Stimulated activated naive CD4-positive, alpha-beta T cell (primary cell): ENCODE data around the gene ERCC5.
A peak's percentile ranks its signal among the peaks of the same experiment; 100 is the strongest.

ENCODE experiments used
- DNase-seq, 6 experiments: peaks; one replicate each; lab custom pipeline; 2025; lab: John Stamatoyannopoulos, UW

Gene ERCC5

DNA sequence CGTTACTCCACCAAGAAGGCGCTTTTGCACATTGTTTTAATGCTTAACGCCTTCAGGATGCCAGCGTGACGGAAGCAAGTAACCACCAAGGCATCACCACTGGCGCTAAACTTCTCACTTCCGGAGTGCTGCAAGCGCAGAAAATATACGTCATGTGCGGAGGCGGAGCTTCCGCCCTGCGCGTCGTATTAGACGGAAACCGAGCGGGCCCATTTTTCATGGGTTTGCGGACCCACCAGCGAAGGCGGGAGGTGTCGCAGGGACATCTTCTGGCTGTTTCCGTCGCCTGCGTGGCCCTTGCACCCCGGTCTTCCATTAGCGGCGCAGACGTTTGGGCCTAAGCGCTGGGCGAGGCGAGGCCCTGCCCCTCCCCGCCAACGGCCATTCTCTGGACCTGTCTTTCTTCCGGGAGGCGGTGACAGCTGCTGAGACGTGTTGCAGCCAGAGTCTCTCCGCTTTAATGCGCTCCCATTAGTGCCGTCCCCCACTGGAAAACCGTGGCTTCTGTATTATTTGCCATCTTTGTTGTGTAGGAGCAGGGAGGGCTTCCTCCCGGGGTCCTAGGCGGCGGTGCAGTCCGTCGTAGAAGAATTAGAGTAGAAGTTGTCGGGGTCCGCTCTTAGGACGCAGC, at the start of gene ERCC5:
ERCC5 (plus strand) TSS at position 403 of the 631 bp plus-strand sequence. CDS start 235 bp downstream, outside the sequence.
- DNase-seq, result peak; percentile 92 to 98 (median 94)

DNA sequence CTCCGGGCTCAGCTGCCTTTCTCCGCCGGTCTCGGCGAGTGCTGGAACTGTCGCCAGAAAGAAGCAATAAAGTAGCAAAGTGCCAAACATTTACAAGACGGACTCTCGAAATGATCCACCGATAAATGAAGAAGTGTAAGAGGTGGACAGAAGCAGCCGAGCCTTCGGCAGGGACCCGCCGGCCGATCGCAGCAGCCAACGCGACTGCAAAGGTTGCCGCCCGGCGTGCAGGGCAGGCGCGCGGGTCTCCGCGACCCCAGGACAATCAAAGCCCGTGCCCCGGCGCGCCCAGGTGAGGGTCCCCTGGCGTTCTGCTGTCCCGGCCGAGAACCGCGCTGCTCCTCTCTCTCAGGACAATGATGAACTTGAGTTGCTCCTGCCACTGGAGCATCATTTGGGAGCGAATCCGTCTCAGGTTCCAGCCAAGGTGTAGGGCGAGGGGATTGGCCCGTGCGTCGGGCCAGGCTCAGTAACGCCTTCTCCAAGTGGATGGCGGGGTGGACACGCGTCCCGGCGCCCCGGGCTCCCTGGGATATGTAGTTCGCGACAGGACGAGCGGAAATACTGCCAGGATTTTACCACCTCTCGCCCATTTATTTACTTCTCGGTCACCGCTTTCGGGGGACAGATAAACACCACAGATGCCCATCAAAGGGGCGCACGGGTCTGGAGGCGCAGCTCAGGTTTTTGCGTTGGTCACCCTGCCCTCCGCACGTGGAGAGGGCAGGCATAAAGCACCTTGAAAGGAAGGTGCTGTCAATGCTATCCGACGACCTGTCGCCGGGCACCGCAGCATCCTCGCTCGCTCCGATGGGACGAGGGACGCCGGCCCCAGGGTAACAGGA, 47.0 kb upstream of the ERCC5 start, which contains the start of the genes BIVM and POGLUT2:
BIVM (plus strand) TSS at position 539 of the 845 bp plus-strand sequence. CDS start 8,149 bp downstream, outside the sequence.
POGLUT2 (minus strand) TSS at position 396 of the 845 bp plus-strand sequence; CDS start at position 90, 306 bp downstream.
- DNase-seq, result peak in 5 of 6 experiments; percentile 6 to 62 (median 24)

DNA sequence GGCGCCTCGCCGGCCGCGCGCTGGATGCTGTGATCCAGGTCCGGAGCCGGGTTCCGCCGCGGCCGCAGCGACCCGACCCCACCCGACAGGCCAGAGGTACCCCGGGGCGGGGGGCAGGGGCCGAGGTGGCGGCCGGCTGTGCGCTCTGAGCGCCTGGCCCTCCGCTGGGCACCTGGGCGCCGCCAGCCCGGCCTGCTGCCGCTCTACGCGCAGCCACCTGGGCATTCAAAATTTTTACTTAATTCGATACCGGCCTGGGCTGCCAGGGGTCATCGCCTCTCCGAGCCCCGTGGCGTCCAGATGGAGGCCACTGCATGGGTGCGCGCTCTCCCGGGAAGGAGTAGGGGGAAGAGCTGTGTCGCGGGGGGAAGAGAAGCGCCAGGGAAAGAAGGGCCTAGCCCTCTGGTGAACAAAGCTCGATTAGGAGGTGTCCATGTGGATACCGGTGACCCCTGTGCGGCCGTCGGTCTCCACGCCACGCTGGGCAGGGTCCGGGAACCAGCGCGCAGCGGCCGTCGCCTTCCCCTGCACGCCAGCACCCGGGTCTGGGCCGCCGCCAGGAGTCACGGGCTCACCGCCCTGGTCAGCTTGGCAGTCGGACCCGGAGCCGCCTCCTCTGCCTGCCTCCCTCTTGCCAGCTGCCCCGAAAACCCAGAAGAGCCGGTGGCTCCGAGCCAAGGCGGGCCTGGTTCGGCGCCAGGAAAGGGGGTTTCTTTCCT, 46.2 kb upstream of the ERCC5 start:
- DNase-seq, result peak in 1 of 6 experiments; percentile 22

DNA sequence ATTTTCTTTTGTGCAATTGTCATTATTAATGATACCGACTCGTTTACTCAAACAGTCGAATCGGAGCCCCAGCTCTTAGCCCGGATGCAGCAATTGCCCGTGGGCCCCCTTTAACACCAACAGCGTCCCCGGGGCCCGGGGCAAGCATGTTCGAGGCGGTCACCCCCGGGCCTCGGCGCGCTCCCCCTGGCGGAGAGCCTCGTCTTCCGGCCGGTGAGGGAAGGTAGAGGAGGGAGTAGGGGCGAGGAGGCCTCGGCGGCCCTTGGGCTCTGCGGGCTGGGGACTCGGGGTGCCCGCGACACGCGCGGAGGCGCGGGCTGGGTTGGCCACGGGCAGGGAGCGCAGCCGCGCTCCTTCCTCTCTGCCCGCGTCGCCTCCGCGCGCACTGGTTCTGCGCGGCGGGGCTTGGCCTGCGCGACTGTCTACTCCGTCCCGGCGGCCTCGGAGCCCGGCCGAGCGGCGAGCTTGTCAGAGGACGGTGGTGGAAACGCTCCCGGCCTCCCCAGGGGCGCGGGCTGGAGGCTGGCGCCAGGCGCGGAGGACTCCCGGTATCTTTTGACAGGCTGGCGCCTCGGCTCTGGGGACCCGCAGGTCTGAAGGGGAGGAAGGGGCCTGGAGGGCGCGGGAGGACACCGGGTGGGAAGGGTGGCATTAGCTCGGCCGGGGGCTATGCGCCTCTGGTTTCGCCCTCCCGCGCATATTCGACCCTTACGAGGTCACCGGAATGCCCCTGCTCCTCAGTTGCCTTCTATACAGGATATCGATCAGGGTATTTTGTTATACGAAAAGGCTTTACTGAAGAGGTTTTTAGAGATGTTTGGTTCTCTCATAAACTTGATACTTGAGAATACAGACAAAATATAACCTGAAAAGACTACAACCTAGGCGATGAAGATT, 45.4 kb upstream of the ERCC5 start:
- peak; percentile 36 to 75 (median 61) for DNase-seq

DNA sequence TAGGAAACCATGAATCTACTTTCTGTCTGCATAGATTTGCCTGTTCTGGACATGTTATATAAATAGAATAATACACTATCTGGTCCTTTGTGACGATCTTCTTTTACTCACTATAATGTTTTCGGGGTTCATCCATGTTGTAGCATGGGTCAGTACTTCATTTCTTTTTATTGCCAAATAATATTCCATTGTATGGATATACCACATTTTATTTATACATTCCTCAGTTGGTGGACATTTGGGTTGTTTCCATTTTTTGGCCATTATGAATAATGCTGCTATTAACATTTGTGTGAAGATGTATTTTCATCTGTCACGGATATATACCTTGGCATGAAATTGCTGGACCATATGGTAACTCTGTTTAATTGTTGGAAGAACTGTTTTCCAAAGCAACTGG, 40.2 kb upstream of the ERCC5 start:
- DNase-seq, result no peak

DNA sequence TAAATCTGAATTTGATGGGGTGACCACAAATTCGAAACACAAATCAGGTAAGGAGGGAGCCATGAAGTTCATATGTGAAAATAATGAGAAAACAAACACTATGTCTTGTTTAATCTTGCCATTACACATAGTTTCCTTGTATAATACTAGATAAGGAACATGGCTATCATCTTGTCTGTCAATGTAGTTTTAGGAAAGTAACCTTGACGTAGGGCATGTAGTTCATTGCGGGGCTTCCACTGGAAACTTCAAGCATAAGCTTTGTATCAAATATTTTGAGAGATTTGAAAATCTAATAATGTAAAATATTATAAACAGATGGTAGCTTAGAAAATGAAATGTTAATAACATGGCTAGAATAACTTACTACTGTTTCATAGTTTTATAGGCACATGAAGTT, 38.1 kb upstream of the ERCC5 start:
- no peak for DNase-seq

DNA sequence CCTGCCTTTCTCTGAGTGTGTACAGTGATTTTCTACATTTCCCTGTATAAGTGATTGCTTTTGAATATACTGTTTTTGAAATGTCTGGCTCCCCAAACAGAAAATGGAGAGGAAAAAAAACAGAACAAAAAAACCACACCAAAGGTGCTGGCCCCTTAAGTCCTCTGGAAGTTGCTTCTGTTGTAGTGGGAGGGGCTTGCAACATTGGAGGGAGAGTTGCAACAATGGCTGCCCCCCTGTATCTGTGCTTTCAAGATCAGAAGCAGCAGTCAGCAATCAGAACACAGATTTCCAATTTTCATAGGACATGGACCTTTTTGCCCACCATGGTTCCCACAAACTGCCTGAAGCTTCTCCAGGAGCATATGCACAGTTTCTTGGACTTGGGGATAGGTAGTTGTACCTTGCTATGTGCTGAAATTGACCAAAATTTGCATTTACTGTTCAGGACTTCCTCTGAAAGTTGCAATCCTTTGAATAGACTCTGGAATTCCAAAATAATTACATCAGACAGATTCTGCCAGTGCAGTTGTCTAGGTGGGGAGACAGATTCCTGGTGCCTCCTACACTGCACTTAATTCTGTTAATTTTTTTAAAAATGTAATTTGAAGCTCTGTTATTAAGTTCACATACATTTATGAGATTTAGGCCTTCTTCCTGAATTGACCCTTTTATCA, 33.1 kb upstream of the ERCC5 start:
- no peak for DNase-seq

DNA sequence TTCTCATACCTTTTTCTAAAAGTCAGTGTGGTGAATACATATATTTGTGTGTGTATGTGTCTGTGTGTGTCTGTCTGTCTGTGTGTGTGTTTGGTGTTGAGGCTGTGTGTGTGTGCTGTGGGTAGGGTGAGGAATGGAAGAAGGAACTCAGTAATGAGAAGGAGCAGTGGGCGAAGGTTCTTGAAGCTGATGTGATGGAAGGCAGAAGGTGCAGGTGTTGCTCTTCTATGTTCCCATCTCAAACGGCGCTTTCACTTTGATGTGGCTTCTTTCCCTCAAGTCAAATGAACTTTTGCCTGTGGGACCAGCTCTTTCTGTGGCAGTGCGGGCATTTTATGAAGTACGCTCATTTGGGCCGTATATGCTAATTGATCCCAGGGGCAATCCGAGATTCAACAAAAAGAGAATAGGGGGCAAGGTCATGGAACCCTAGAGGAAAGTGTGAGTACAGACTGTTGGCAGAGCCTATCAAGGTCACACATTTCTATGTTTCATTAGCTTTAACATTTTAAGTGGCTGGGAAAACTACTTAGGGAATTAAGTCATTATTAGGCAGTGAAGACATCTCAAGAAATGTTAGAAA, 31.7 kb upstream of the ERCC5 start:
- no peak for DNase-seq

DNA sequence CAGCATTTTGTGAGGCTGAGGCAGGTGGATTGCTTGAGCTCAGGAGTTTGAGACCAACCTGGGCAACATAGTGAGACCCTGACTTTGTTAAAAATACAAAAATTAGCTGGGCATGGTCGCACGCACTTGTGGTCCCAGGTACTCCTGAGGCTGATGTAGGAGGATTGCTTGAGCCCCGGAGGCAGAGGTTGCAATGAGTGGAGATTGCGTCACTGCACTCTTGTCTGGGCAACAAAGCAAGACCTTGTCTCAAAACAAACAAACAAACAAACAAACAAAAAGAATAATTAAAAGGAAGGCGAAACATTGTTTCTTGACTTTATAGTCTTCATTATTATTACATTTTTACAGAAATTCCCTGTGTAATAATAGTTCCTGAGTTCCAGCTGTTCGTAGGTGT, 31.0 kb upstream of the ERCC5 start:
- no peak for DNase-seq

DNA sequence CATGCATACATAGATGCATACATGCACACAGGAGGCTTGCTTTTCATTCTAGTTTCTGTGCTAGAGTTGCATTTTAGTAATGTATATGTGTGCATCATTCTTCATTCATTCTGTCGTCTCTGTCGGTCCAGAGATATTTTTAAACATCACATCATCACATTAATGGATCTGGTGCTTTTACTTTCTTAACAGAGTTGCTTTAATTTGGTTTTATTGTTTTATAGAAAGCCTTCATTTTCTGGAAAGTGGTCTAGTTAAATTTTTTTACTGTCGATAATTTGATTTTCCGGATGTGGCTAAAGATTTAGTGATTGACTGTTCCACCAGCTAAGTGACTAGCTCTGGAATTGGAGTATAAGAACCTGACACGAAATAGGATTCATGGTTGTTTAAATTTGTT, 30.0 kb upstream of the ERCC5 start:
- no peak for DNase-seq

DNA sequence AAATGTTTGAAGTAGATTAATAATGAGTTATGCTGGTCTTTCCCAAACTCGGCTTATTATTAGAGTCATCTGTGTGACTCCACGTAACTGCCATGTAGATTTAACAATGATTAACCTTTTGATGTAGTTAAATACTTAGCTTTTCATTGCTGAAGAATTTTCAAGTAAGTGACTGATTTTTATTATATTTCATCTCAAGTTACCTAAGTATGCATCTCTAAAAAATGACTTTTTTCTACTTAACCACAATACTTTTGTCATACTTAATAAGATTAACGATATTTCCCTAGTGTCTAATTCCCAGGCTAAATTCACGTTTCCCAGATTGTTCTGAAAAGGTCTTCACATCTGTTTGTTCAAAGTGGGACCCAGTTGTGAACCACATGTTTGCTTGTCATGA, 29.1 kb upstream of the ERCC5 start:
- no peak for DNase-seq

DNA sequence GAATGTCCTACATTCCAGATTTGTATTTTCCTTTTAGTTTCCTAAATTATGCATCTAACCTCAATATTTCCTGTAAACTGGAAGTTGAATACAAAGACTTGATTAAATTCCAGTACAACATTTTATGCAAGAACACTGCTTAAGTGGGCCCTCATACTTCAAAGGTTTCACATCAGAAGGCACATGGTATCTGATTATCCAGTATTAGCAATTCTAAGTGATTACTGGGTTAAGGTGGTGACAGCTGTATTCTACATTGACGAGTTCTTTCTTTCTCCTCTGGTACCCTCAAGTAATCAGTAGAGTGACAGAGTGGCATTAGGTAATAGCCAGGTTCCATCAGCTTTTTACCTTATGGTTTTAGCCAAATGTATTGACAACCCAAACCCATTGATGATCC, 28.6 kb upstream of the ERCC5 start:
- DNase-seq, result no peak

DNA sequence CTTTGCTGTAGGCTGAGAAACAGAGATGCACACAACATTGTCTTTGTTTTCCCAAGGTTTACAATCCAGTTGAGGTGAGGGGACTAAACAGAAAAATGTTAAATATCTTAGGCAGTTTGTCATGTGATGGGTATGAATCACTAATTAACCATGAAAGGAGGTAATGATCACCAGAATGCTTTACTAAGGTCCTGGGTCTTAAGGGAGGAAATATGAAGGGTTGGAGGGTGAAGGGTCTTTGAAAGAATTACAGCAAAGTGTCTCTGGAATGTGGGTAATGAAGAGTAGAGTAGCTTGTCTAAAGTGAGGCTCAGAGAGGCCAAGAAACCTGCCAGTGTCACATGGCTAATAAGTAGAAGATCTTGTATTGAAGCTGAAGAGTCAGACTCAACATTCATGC, 27.9 kb upstream of the ERCC5 start:
- DNase-seq, result no peak

DNA sequence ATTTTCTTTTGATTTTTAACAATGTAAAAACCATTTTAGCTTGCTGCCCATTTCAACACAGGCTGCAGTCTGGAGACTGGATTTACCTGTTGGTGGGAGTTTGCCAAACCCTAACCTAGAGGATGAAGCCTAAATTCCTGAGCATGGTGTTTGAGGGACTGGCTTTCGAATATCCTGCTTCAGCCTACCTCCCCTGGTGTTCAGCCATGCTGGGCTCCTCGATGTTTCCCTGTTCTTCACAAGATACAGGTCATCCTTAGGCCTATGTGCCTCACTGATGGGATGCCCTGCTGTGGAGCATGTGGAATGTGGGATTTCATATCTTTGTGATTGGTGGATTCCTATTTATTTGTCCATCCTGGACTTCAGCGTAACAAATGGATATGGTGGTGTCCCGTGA, 20.4 kb upstream of the ERCC5 start:
- DNase-seq, result no peak

DNA sequence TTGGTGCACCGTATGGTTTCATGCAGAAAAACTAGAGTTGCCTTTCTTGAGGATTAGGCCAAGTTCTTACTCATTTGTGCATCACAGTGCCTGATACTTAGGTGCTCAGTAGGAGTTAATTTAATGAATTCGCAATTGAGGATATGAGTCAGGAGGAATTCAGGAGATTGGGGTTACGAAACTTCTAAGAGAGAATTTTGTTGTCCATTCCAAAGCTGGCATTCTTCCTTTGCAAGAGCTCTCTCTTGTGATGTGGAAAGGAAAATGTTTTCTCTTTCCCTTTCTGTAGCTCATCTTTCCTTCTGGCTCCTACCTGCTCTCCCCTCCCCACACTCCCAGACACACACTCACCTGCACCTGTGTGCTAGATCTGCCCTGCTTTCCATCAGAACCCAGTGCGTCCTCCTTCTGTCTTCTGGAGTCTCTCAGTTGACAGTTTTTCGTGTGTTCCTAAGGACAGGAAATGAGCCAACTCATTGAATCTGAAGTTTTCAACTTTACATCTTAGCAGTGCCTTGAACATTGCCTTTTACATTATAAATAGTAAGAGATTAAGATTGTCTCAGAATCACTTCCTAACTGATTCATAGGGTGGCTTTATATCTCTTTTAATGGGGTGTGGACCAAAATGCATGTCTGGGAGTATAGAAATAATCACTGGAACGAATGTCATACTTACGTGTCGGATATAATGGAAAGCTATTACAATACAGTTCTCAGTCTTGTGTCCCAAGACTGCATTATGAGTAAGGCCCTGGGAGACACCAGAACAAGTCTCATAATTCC, 19.7 kb upstream of the ERCC5 start:
- no peak for DNase-seq

DNA sequence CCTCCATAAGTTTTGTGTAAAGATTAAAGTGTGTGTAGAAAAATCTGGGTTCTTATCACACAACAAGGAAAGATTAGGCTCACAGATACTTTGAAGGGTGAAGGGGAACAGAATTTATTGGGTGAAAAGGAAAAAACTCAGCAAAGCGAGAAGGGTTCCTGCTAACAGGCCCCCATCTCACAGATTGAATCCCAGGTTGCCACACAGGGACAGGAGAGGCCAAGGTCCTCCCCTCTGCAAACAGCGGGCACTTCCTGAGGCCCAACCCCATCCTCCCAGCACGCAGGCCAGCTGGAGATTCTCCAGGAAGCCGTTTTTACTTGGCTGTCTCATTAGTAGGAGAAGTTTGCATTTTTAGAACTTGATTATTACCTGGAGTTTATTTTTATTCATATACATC, 15.2 kb upstream of the ERCC5 start:
- DNase-seq, result no peak

DNA sequence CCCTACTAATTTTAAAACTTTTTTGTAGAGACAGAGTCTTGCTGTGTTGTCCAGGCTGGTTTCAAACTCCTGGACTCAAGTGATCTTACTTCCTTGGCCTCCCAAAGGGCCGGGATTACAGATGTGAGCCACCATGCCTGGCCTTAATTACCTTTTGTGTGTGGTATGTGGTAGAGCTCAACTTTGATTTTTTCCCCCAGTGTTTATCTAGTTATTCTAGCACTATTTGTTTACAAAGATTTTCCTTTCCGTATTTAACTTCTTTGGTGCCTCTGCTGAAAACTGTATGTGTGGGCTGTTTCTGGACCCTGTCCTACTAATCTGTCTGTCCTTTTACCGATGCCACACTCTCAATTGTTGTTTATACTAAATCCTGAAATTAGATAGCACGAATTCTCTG, 9.4 kb upstream of the ERCC5 start:
- no peak for DNase-seq

DNA sequence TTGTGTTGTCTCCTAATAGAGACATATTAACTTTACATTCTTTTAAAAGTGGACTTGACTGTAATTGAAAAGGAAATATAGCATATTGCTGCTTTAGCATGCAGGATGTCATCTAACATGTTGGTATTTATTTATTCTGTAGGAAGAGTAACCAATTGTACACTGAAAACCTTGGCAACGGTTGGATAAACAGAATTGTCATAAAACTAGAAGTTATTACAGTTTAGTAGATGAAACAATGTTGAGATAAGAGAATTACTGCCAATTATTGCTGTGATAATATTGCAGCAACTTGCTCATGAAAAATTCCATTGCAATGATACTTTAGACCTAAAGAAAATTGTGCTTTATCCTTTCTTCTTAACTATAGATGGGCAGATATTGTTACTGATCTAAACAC, 7.6 kb upstream of the ERCC5 start:
- DNase-seq, result no peak

DNA sequence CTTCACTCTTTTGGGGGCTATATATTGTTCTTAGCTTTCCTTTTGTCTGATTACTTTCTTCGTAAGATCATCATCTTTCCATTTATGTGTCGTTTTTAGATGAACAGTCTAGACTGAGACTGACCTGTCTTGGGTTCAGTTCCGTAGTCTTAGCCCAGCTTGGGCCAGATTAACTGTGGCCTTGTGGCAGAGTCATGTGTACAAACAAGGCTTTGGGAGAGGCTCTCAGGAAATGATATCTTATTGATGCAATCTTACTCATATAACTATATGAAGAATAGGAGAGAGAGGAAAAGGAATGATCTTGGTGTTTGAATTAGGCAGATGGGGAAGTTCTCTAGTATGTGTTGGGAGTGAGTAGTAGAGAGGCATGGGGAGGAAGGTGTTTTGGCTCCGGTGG, 6.8 kb upstream of the ERCC5 start:
- no peak for DNase-seq

DNA sequence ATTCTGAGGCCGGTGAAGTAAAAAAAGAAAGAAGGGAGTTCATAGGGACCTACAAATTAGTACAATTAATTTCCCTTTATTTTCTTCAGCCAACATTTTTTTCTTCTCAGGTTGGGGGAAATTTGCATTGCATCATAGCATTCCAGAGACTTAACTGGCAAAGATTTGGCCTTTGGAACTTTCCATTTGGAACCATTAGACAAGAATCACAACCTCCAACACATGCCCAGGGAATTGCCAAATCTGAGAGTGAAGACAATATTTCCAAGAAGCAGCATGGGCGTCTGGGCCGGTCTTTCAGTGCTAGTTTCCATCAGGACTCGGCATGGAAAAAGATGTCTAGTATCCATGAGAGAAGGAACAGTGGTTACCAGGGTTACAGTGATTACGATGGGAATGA, 6.4 kb upstream of the ERCC5 start:
- DNase-seq, result no peak
